Tongue (tissue), 2 donors: ENCODE measurements around the gene RPS6KB2. TPM values are rescaled to one million over a fixed set of nuclear protein-coding genes. Genes with fewer than 3 reads are reported as not detected.
"Not testable (repeated sequence)": the region's sequence is repeated elsewhere in the genome, so short reads cannot be mapped to it uniquely, and the experiment has no call there.

Experiments used
- DNase-seq: peaks from one replicate; pipeline ENCODE4 v3.0.0-alpha.2; 2015
- total RNA-seq: library from RNA; depleted of rRNA; stranded (reverse); fragments of >200 nt; gene quantifications from one replicate; pipeline ENCODE4 v1.2.3, GENCODE V29; 2014

Gene RPS6KB2
- total RNA-seq, 1 donor from 2014 or later, result 65.2 TPM

DNA sequence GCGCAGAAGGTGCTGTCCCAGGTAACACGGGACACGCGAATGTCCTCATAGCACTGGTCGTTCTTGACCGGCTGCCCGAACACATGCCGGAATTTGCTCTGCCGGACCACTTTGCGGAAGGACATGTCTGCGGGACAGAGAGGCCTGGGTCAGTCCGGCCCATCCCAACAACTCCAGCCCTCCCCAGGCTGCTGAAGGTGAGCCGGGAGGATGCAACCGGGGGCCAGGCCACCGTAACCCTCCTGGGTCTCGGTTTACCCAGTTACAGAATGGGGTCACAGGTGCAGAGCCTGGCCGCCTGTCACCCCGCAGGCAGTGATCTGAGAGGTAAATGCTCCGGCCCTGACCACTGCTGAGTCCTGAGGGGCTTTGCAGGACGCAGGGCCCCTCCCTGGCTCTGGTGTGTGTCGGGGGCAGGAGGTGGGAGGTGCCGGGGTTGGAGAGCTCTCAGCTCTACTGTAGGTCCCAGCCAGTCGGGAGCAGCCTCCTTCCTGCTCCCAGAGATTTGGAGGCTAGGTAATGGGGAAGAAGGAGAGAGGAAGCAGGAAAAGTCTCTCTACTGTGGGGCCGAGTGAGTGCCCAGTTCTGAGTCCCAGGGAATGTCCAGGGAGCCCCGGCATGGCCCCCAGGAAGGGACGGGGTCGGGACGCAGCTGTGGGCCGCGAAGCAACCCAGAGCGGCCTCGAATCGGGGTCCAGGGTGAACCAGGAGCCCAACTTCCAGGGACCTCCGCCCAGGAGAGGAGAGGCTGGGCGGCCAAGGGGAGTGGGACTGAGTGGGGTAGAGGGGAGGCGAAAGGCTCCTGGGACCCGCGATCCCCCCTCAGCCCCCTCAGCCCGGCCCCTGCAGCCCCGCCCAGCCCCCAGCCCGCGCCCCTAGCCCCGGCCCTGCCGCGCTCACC lies 14.5 kb downstream of the RPS6KB2 start:
- DNase-seq, result no peak

DNA sequence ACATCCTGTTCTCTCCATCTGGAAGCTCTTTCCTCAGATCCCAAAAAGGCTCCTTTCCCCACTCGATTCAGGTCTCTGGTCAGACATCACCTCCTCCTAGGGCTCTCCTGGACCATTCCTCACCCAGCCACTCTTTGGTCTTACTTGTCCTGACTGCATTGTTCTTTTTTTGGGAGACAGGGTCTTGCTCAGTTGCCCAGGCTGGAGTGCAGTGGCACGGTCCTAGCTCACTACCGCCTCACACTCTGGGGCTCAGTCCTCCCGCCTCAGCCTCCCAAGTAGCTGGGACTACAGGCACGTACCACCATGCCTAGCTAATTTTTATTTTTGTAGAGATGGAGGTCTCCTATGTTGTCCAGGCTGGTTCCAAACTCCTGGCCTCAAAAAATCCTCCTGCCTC lies 17.2 kb downstream of the RPS6KB2 start:
- no peak for DNase-seq

DNA sequence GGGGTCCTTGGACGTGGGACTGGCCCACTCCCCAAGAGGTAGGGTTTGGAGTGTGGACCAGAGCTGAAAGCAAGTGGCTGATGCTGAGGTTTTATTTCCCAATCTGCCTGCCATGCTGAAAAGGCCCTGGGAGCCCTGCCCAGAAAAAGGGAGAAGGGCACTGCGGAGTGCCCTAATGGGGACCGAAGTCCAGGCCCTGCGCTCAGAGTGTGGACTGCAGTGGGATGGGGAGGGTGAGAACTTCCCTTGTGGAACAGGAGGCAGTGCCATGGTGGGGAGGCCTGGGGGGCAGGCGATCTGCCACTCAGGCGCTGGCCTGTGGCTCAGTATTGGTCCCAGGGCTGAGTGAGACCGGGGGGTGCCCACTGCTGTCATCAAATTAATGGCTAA lies 19.9 kb downstream of the RPS6KB2 start:
- DNase-seq, result no peak

DNA sequence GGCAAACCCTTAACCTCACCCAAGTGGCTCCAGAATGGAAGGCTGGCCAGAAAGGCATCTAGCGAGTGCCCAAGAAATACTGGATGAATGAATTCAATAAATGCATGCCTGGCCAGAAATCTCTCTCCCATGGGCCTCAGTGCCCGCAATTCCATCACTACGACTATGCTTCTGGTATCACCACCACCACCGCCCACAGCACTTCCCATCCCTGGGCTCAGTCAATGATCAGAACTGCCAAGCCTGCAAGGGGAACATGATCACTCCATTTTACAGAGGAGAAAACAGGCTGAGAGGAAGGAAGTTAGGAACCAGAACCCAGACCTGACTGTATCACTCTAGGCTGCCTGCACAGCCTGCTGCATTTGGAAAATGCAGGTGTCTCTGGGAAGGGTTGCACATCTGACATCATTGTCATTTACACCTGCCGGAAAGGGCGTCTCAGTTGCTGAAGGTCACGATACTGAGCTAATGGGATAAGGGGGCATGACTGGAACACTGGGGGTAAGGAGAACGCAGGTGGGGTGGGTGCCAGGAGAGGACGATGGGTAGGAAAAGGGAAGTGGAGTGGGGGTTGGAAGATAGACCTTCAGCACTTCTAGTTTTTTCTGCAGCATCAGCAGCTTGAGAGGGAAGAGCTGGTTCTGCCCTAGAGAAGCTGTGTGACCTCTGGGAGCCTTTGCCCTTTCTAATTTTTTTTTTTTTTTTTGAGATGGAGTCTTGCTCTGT lies 21.0 kb downstream of the RPS6KB2 start:
- no peak for DNase-seq

DNA sequence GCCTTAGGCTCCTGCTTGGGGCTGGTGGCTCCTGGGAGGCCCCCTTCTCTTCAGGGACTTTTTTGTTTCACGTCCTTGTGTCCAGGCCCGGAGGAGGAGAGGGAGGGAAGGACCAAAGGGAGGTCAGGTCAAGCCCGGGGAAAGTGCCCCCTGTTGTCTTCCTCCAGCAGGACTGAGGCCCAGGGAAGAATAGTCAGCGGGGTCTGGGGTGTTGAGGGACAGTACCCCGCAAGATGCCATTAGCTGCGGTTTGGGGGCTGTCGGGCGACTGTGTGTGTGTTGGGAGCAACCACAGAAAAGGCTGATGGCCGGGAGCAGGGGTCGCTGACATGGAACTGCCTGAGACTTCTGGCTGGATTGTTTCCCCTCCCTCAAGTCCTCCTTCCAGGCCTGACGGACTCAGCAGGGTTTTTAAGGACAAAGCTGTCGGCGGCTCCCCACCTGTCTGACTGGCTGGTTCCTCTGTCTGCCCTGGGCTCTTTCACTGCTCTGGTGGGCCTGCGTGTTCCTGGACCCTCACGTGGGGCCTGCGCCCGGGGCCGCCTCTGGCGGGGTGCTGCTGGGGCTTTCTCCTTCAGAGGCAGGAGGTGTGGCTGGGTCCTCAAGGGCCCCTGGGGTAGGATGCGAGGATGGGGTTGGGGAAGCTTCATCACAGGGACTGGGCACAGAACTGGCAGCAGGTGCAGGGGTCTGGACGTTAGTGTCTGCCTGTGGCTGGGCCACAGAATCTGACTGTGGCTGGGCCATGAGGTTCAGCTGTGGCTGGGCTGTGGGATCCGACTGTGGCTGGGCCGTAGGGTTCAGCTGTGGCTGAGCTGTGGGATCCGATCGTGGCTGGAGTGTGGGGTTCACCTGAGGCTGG lies 22.7 kb downstream of the RPS6KB2 start:
- no peak for DNase-seq

DNA sequence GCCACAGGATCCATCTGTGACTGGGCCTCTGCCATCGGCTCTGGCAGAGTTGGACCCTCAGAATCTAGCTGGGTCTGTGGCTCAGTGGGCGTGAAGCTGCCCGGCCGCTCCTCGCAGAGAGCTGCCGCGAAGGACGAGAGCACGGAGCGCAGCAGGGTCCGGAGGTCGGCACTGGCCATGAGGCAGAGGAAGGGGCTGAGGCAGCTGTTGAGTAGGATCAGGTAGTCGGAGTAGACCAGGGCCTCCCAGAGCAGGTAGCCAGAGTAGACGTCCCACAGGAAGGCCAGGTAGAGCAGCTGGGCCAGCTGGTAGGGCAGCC lies 23.3 kb downstream of the RPS6KB2 start:
- no peak for DNase-seq

DNA sequence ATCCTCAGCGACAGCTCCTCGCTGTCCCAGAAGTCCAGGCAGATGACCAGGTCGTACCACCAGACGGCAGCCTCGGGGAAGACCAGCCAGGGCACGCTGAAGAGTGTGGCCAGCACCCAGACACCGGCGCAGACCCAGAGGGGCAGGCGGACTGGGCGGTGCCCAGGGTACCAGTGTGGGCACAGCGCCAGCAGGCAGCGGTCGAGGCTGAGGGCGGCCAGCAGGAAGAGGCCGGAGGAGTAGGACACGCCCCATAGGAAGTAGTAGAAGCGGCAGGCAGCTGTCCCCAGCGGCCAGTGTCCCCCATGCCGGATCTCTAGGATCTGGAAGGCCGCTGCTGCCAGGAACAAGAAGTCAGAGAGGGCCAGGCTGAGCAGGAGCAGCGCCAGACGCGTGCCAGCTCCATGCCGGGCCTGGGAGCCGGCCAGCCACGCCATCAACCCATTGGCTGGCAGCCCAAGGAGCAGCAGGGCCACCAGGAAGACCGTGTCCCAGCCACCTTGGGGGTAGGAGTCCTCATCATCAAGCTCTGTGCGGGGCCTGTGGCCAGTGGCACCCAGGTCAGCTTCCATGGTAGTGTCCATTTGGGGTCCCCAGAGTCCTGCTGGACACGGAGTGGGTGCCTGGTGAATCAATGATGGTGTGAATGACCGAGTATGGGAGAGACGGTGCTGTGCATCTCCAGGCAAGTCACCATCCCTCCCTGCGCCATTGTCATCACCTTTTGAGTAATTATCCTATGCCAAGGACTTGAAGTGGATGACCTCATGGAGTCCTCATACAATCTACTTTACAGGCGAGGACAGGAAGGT lies 24.1 kb downstream of the RPS6KB2 start, which contains the start of gene GPR152:
Gene GPR152, minus strand, starts transcription at position 589 of the 812 bp plus-strand sequence. Its CDS starts 5 bp downstream, at position 584.
- no peak for DNase-seq

DNA sequence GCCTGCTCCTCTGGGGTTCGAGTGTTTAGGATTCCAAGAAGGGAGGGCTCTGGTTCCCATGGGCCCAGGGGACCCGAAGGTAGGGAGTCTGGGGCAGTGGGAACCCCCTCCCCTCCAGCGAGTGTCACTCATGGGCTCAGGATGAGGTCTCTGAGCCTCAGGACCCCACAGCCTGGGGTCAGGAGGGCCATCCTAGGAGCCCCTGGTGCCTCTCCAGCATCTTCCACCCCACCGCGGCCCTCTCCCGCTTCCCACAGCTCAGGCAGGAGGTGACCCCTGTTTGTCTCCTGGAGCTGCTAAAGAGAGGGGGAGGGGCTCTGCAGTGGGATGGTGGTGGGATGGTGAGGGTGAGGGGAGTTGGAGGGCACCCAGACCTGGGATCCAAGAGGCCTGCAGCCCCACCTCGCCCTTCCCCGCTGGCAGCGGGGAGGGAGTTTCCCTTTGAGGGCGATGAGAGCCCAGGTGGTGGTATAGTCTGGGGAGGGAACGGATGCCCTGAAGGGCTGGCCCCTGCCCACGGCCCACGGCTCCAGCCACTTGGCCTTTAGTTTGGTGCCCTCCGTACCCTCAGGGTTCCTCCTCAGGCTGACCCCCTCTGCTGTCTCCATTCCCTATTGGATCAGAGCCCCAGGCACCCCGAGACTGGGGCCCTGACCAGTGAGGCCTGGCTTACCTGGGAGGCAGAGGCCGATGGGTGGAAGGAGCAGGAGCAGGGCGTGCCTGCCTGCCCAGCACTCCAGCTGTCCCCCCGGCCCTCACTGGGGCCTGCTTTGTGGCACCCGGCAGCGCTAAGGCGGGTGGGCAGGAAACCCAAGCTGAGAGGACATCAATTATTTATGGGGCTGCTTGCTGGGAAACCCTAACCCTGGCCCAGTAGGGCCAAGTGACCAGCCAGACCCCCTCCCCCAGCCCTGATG lies 25.8 kb downstream of the RPS6KB2 start:
- no peak for DNase-seq

DNA sequence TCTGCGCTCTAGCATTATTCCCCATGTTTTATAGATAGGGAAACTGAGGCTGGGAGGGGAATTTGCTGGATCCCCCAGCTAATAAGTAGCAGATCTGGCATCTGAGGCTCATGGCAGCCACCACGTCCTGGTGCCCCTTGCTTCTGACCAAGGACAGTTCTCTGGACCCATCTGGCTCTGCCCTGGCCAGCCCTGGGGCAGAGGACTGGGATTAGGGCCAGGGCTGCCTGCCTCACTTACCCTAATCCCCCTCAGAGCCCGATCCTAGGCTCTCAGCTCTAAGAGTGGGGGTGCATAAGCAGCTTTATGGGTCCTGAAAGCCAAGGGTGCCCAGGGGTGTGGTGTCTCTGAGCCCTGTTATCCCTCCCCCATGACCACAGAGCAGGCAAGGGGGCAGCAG lies 26.8 kb downstream of the RPS6KB2 start, which contains the start of gene CABP4:
Gene CABP4, plus strand, starts transcription at position 301 of the 400 bp plus-strand sequence. Its CDS starts 70 bp downstream, at position 371.
- no peak for DNase-seq

DNA sequence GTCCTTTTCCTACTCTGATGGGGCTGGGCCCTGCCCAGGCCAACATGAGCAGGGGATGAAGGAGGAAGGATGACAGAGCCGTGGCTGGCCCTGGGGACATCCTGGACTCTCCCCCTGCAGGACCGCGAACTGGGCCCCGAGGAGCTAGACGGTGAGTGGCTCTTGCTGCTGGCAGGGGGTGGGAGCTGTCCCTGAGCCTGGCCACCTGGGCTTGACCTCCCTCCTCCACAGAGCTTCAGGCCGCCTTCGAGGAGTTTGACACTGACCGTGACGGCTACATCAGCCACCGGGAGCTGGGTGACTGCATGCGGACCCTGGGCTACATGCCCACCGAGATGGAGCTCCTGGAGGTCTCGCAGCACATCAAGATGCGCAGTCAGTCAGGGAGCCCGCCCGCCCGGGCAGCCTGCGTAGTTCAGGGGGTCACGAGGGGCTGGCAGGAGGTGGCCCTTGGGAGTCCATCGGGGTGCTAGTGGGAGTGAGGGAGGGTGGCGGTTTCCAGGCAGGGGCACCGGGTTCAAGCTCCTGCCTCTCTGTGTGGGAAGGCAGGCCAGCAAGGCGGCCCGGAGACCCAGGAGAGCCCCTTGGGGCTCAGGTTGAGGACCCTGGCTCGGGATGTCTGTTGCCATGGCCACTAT lies 27.9 kb downstream of the RPS6KB2 start:
- DNase-seq, result no peak

GRCh38 chr11:67457453-67457852 lies 29.2 kb downstream of the RPS6KB2 start:
- DNase-seq, result no peak

DNA sequence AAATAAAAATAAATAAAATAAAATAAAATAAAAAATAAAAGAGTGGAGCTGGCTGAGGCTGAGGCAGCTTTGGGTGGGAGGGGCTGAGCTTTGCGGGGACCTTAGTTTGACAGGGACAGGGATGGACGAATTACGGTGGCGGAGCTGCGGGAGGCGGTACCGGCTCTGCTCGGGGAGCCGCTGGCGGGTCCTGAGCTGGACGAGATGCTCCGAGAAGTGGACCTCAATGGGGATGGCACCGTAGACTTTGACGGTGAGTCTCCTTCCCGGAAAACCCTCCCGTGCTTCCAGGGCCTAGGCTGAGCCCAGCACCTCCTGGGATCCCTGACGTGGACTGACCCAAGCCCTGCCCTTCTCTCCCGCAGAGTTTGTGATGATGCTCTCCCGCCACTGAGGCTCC lies 30.0 kb downstream of the RPS6KB2 start:
- DNase-seq, result no peak

- DNase-seq, result no peak
Measured at GRCh38 chr11:67463186-67463585, 34.9 kb downstream of the RPS6KB2 start.

DNA sequence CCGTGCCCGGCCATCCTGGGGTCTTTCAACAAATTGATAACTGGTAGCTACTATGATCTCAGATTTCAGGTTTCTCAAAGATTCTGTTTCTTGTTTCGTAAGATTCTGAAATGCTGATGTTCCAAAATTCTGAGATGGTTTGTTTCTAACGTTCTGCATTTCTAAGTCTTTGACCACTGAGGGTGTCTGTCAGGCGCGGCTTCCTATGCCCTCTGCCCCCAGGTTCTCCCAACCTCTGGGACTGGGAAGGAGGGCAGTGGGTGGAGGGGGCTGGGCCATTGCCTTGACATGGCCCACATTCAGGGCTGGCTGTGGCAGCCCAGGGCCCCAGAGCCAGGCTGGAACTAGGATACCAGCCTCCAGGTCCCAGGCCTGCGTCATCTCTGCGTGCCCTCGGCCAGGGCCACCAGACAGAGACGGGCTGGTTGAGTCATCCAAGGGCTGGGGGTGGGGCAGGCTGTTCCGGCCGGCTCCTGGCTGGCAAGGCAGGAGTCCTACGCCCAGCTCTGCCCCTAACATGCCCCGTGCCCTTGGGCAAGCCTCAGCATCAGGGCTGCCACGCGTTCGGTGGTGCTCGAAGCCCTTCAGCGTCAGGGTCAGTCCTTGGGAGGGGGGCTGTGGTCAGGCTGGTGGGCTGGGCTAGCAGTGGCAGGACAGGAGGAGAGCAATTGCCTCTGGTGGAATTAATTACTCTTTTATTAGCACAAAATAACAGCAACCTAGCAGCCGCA lies 35.6 kb downstream of the RPS6KB2 start:
- no peak for DNase-seq

- DNase-seq, result peak; percentile 87
Measured at GRCh38 chr11:67464411-67465188, 36.3 kb downstream of the RPS6KB2 start.

DNA sequence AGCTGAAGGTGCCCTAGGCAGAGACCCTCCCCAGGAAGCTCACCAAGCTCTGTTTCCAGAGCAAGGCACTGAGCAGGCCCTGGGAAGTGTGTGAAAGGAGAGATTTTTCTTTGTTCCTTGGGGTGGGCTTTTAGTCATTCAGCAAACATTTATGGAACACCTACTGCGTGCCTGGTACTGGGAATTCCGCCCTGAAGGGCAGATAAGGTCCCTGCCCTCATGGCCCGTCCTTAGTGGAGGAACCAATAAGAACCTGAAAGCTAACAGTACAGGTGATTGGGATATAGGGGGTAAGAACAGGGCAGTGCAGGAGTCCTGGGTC lies 36.9 kb downstream of the RPS6KB2 start:
- DNase-seq, result no peak

DNA sequence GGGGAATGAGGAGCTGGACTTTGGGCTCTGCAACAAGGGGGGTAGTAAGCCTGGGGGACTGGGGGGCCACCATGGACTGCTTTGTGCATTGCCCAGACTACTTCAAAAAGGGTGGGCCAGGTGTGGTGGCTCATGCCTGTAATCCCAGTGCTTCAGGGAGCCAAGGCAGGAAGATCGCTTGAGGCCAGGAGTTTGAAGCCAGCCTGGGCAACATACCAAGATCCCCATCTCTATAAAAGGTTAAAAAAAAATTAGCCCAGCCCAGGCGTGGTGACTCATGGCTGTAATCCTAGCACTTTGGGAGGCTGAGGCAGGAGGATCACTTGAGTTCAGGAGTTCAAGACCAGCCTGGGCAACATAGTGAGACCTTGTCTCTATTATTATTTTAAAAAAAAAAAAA lies 37.2 kb downstream of the RPS6KB2 start:
- not testable (repeated sequence) for DNase-seq

DNA sequence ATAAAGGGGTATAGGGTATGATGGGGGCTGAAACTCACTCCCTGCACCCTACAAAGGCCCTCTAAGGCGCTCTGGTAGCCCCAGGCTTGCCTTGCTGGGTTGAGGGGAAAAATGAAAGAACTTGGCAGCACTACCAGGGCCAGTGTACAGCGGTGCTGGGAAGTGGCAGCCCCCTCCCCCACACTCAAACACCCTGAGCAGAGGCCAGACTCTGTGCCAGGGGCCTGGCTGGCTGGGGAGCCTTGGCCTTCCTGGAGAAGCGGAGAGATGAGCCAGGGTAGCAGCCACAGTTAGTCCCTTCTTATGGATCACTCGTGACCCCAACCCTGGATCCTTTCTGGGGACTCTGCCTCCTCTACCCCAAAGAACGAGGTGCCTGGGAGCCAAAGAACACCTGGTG lies 38.1 kb downstream of the RPS6KB2 start:
- DNase-seq, result no peak
